PC-3 (cell line): ENCODE measurements around the gene FLT1. TPM values are rescaled to one million over a fixed set of nuclear protein-coding genes. Genes with fewer than 3 reads are reported as not detected.

Experiments
- ATAC-seq: fragments of 200-7000 bp; cut with Tn5 transposase; 2 replicates; pipeline ENCODE4 v1.9.1; 2020; ENCODE audit warnings: mild to moderate bottlenecking, moderate library complexity
- Bru-seq: library from RNA; stranded (reverse); fragments of 400-500 nt; gene quantifications from one replicate; lab custom pipeline; 2021; lab: Mats Ljungman, UMichigan
- BruChase-seq, 2 experiments: library from RNA; stranded (reverse); fragments of 400-500 nt; gene quantifications; one replicate each; lab custom pipeline; 2021; lab: Mats Ljungman, UMichigan
- BruUV-seq: library from RNA; stranded (reverse); fragments of 400-500 nt; replicated peaks from 2 replicates; lab custom pipeline; 2021; lab: Mats Ljungman, UMichigan
- CTCF ChIA-PET: fragments of 300-600 bp; sonication (Branson Sonifier 250); formaldehyde crosslinking; loops from one replicate; lab custom pipeline; 2022; ENCODE audit warnings: antibody characterized with exemption; lab: Charles Lee
- POLR2A ChIA-PET: fragments of 300-600 bp; sonication (Branson Sonifier 250); formaldehyde crosslinking; loops from one replicate; lab custom pipeline; 2022; ENCODE audit warnings: antibody characterized with exemption; ENCODE audit not compliant: unreplicated experiment; lab: Charles Lee
- DNase-seq: peaks from one replicate; pipeline ENCODE4 v3.0.0-alpha.2; 2015
- H2AFZ ChIP-seq: fragments of 300-600 bp; sonication (generic); 2 replicates; pipeline ENCODE4 v1.6.0; 2016; ENCODE audit warnings: antibody characterized with exemption, low read length
- H3F3A ChIP-seq: fragments of 300-600 bp; sonication (generic); one replicate; pipeline ENCODE4 v1.6.0; 2017; ENCODE audit warnings: antibody characterized with exemption, low read length, control low read depth, mild to moderate bottlenecking; ENCODE audit not compliant: unreplicated experiment
- H3K27ac ChIP-seq: fragments of 300-600 bp; sonication (generic); 2 replicates; pipeline ENCODE4 v1.5.1; 2016; ENCODE audit warnings: mild to moderate bottlenecking, low read length
- H3K27me3 ChIP-seq: fragments of 300-600 bp; sonication (generic); 2 replicates; pipeline ENCODE4 v1.6.1; 2016; ENCODE audit warnings: low read length, mixed read lengths
- H3K36me3 ChIP-seq: fragments of 300-600 bp; sonication (generic); 2 replicates; pipeline ENCODE4 v1.6.1; 2016; ENCODE audit warnings: low read depth, mixed run types, low read length, mixed read lengths
- H3K4me1 ChIP-seq: fragments of 300-600 bp; sonication (generic); 2 replicates; pipeline ENCODE4 v1.5.1; 2016; ENCODE audit warnings: low read length; ENCODE audit not compliant: insufficient read depth
- H3K4me2 ChIP-seq: fragments of 300-600 bp; sonication (generic); 2 replicates; pipeline ENCODE4 v1.6.0; 2016; ENCODE audit warnings: low read length
- H3K4me3 ChIP-seq: fragments of 300-600 bp; sonication (generic); 2 replicates; pipeline ENCODE4 v1.5.1; 2016; ENCODE audit warnings: mild to moderate bottlenecking, low read length, mixed read lengths
- H3K79me2 ChIP-seq: fragments of 300-600 bp; sonication (generic); 2 replicates; pipeline ENCODE4 v1.6.1; 2017; ENCODE audit warnings: low read length, mixed read lengths
- H3K9ac ChIP-seq: fragments of 300-600 bp; sonication (generic); 2 replicates; pipeline ENCODE4 v1.6.0; 2016; ENCODE audit warnings: mild to moderate bottlenecking, low read length
- H3K9me2 ChIP-seq: fragments of 300-600 bp; sonication (generic); replicated peaks from 2 replicates; pipeline ENCODE4 v1.6.1; 2016; ENCODE audit warnings: mixed run types, low read length, mixed read lengths
- H3K9me3 ChIP-seq: fragments of 300-600 bp; sonication (generic); 2 replicates; pipeline ENCODE4 v1.6.1; 2016; ENCODE audit warnings: low read length, mixed read lengths
- H4K20me1 ChIP-seq: fragments of 300-600 bp; sonication (generic); 2 replicates; pipeline ENCODE4 v1.6.1; 2016; ENCODE audit warnings: low read length, mixed read lengths
- CTCF ChIP-seq: fragments of 300-600 bp; sonication (generic); conservative IDR thresholded peaks from 2 replicates; pipeline ENCODE4 v1.5.1; 2017; ENCODE audit warnings: antibody characterized with exemption, low read depth, mild to moderate bottlenecking, low read length
- EZH2 ChIP-seq: fragments of 300-600 bp; sonication (generic); IDR thresholded peaks from one replicate; pipeline ENCODE4 v1.6.1; 2017; ENCODE audit warnings: antibody characterized with exemption, mild to moderate bottlenecking, low read length; ENCODE audit not compliant: unreplicated experiment
- EZH2phosphoT487 ChIP-seq: fragments of 300-600 bp; sonication (generic); IDR thresholded peaks from 2 replicates; pipeline ENCODE4 v1.6.1; 2018; ENCODE audit warnings: mild to moderate bottlenecking, antibody characterized with exemption, low read length, borderline replicate concordance
- intact Hi-C: fragments of 100-400 bp; cut with micrococcal nuclease; formaldehyde crosslinking; loops from 2 replicates; pipeline ENCODE4 v1.9.0; 2023
- long read RNA-seq: library from polyadenylated mRNA; unstranded; transcript quantifications from one replicate; pipeline ENCODE4 v2.0.0, GENCODE V29; 2021; ENCODE audit not compliant: unreplicated experiment
- total RNA-seq: library from RNA; depleted of rRNA; stranded (reverse); fragments of >200 nt; gene quantifications from 2 replicates; pipeline ENCODE4 v1.2.3, GENCODE V29; 2014; rRNA removed

FLT1 gene
- 1.2 and 2.2 TPM in 2 replicates for total RNA-seq
- Bru-seq, nascent RNA, result percentile 4 among the genes with signal in this experiment
- BruChase-seq, experiment 1, labeled RNA remaining after a 6-hour chase, result percentile 9 among the genes with signal in this experiment
- percentile 4 among the genes with signal in this experiment for BruChase-seq, experiment 2, labeled RNA remaining after a 2-hour chase
- long read RNA-seq, result 0 reads

- TF ChIP-seq EZH2 (no peak), EZH2phosphoT487 (0 out of 2 replicates have a peak, but pooled peaks have one; percentile 4)
Measured at GRCh38 chr13:28494778-28495537, at the start of gene FLT1. Gene FLT1, minus strand, starts transcription at chr13:28495128. Its CDS starts 285 bp downstream, at chr13:28494843.

GRCh38 chr13:28544026-28544425 is 49.1 kb upstream of the FLT1 start:
- no peaks in the 10 kb centered on the region for H3F3A ChIP-seq
- no peaks in the 10 kb centered on the region for H3K4me1 ChIP-seq
- H3K79me2 ChIP-seq, result no peaks in the 10 kb centered on the region
- no peaks in the 10 kb centered on the region for H3K36me3 ChIP-seq
- H3K9me3 ChIP-seq, result no peaks in the 10 kb centered on the region
- intact Hi-C loops, result no loop called here
- no peak for DNase-seq
- no TSS peak for BruUV-seq
- no peak overlapping the region for H3K4me3 ChIP-seq
- no peaks in the 10 kb centered on the region for H4K20me1 ChIP-seq
- no peak overlapping the region for H3K4me2 ChIP-seq
- no peak overlapping the region for H3K27ac ChIP-seq
- ChIA-PET CTCF (no interaction called here), POLR2A (no interaction called here)
- no peak overlapping the region for H2AFZ ChIP-seq
- TF ChIP-seq CTCF (no peak), EZH2phosphoT487 (no peak), EZH2 (no peak)
- no peak overlapping the region for H3K9ac ChIP-seq
- H3K9me2 ChIP-seq, result no peaks in the 10 kb centered on the region
- peaks cover 28% of the 10 kb centered on the region for H3K27me3 ChIP-seq
- ATAC-seq, result no peak

More at GRCh38 chr13:28494778-28495537, at the start of gene FLT1:
- POLR2A ChIA-PET, result no interaction called here
- Histone ChIP-seq H3K4me2 (peak within 1 kb of the TSS; percentile 54), H3K27ac (no peak within 1 kb of the TSS), H3K9me3 (no peaks in the 10 kb centered on the region), H3K9me2 (no peaks in the 10 kb centered on the region), H3K9ac (no peak within 1 kb of the TSS), H4K20me1 (no peaks in the 10 kb centered on the region), H2AFZ (no peak within 1 kb of the TSS), H3K27me3 (peaks cover 82% of the 10 kb centered on the region), H3K79me2 (no peaks in the 10 kb centered on the region), H3K36me3 (no peaks in the 10 kb centered on the region), H3K4me1 (peaks cover 4% of the 10 kb centered on the region; the same call in 1 of the 2 replicates), H3F3A (no peaks in the 10 kb centered on the region), H3K4me3 (peak within 1 kb of the TSS; percentile 37; the same call in 1 of the 2 replicates)
- ATAC-seq, result no peak
- intact Hi-C loops, result no loop called here
- DNase-seq, result no peak
- no TSS peak for BruUV-seq
- CTCF ChIA-PET, result no interaction called here

- Histone ChIP-seq H3K9ac (no peak overlapping the region), H3F3A (no peaks in the 10 kb centered on the region), H3K4me3 (no peak overlapping the region), H3K9me2 (no peaks in the 10 kb centered on the region), H3K4me1 (no peaks in the 10 kb centered on the region), H3K9me3 (no peaks in the 10 kb centered on the region), H3K27me3 (peaks cover 24% of the 10 kb centered on the region), H3K4me2 (no peak overlapping the region), H4K20me1 (no peaks in the 10 kb centered on the region), H2AFZ (no peak overlapping the region), H3K27ac (no peak overlapping the region), H3K36me3 (no peaks in the 10 kb centered on the region), H3K79me2 (no peaks in the 10 kb centered on the region)
- intact Hi-C loops, result no loop called here
- POLR2A ChIA-PET, result no interaction called here
- DNase-seq (no peak), ATAC-seq (no peak)
- CTCF ChIA-PET, result no interaction called here
- BruUV-seq, result no TSS peak
- TF ChIP-seq EZH2 (no peak), CTCF (no peak), EZH2phosphoT487 (no peak)
Measured at GRCh38 chr13:28542804-28543203, 47.9 kb upstream of the FLT1 start.
